T follicular helper cell (primary cell): ENCODE results near the gene CNTNAP1.

Experiments
- DNase-seq: peaks from one replicate; pipeline ENCODE4 v3.0.0-alpha.2; 2020; ENCODE audit warnings: low read depth

Gene CNTNAP1

GRCh38 chr17:42685831-42686230 is 3.5 kb downstream of the CNTNAP1 start:
- DNase-seq = no peak

GRCh38 chr17:42686520-42687128 is 4.3 kb downstream of the CNTNAP1 start:
- DNase-seq = no peak

- no peak for DNase-seq
Measured at GRCh38 chr17:42687707-42688320, 5.5 kb downstream of the CNTNAP1 start.

- DNase-seq = no peak
Measured at GRCh38 chr17:42690596-42690995, 8.3 kb downstream of the CNTNAP1 start.

GRCh38 chr17:42691021-42691545 is 8.8 kb downstream of the CNTNAP1 start:
- DNase-seq = no peak

- DNase-seq = no peak
Measured at GRCh38 chr17:42692489-42692888, 10.2 kb downstream of the CNTNAP1 start.

- DNase-seq = no peak
Measured at GRCh38 chr17:42694524-42694923, 12.2 kb downstream of the CNTNAP1 start.

GRCh38 chr17:42695500-42695899 is 13.2 kb downstream of the CNTNAP1 start:
- DNase-seq = no peak

GRCh38 chr17:42697108-42697811 is 14.9 kb downstream of the CNTNAP1 start:
- DNase-seq = no peak

GRCh38 chr17:42698736-42699414 is 16.5 kb downstream of the CNTNAP1 start:
- DNase-seq = no peak

GRCh38 chr17:42699415-42699740 is 17.0 kb downstream of the CNTNAP1 start:
- DNase-seq = no peak

- DNase-seq = no peak
Measured at GRCh38 chr17:42700586-42701289, 18.4 kb downstream of the CNTNAP1 start.

- no peak for DNase-seq
Measured at GRCh38 chr17:42702446-42702845, 20.1 kb downstream of the CNTNAP1 start.

- no peak for DNase-seq
Measured at GRCh38 chr17:42704490-42704836, 22.1 kb downstream of the CNTNAP1 start.

GRCh38 chr17:42704837-42705494 is 22.6 kb downstream of the CNTNAP1 start:
- DNase-seq = no peak

- no peak for DNase-seq
Measured at GRCh38 chr17:42706732-42707131, 24.4 kb downstream of the CNTNAP1 start.

- no peak for DNase-seq
Measured at GRCh38 chr17:42708588-42708987, 26.3 kb downstream of the CNTNAP1 start.

- no peak for DNase-seq
Measured at GRCh38 chr17:42709561-42709960, 27.2 kb downstream of the CNTNAP1 start.

GRCh38 chr17:42720996-42721583 is 38.8 kb downstream of the CNTNAP1 start:
- no peak for DNase-seq

- DNase-seq = no peak
Measured at GRCh38 chr17:42723636-42724035, 41.3 kb downstream of the CNTNAP1 start.

- no peak for DNase-seq
Measured at GRCh38 chr17:42725143-42725542, 42.8 kb downstream of the CNTNAP1 start.
